ENCODE measurements around the gene DAZ2.
"Not testable (repeated sequence)": the region's sequence is repeated elsewhere in the genome, so short reads cannot be mapped to it uniquely, and the experiment has no call there.

DAZ2 gene

GRCh38 chrY:23219233-23219632 lies at the start of gene DAZ2:
Gene DAZ2 (plus strand): TSS chrY:23219533. CDS start chrY:23219741, 208 bp downstream.
- H3K9me2 ChIP-seq (replicated peaks; ENCODE audit: low read depth, low read length); H3K9me3 ChIP-seq (ENCODE audit: insufficient read depth, low read depth, low read length); H3K27me3 ChIP-seq (ENCODE audit: insufficient read depth, low read length, poor library complexity, severe bottlenecking); H3K4me1 ChIP-seq (ENCODE audit: insufficient read depth, low read length, poor library complexity, severe bottlenecking); H4K20me1 ChIP-seq (ENCODE audit: insufficient read depth, low read length, poor library complexity, severe bottlenecking); H3K9ac ChIP-seq (ENCODE audit: low read depth, low read length, poor library complexity, severe bottlenecking); H3K4me2 ChIP-seq (ENCODE audit: low read depth, low read length, poor library complexity, severe bottlenecking); H3K79me2 ChIP-seq (ENCODE audit: insufficient read depth, low read length); H3K36me3 ChIP-seq (ENCODE audit: insufficient read depth, low read length); H3K4me3 ChIP-seq (ENCODE audit: low read length, poor library complexity, severe bottlenecking); H3F3A ChIP-seq (ENCODE audit: low read depth); H2AFZ ChIP-seq (ENCODE audit: low read length): not testable (repeated sequence)

GRCh38 chrY:23198908-23199307 lies 20.4 kb upstream of the DAZ2 start, which contains the start of gene DAZ1:
Gene DAZ1 (minus strand): TSS chrY:23199008. CDS start chrY:23198800, 208 bp downstream.
- not testable (repeated sequence) for H3K79me2 ChIP-seq (ENCODE audit: insufficient read depth, low read length); H3K9me2 ChIP-seq (replicated peaks; ENCODE audit: low read depth, low read length); H2AFZ ChIP-seq (ENCODE audit: low read length); H3K9me3 ChIP-seq (ENCODE audit: insufficient read depth, low read depth, low read length); H3K4me3 ChIP-seq (ENCODE audit: low read length, poor library complexity, severe bottlenecking); H3K27me3 ChIP-seq (ENCODE audit: insufficient read depth, low read length, poor library complexity, severe bottlenecking); H3K36me3 ChIP-seq (ENCODE audit: insufficient read depth, low read length); H3K4me2 ChIP-seq (ENCODE audit: low read depth, low read length, poor library complexity, severe bottlenecking); H3K9ac ChIP-seq (ENCODE audit: low read depth, low read length, poor library complexity, severe bottlenecking); H3K4me1 ChIP-seq (ENCODE audit: insufficient read depth, low read length, poor library complexity, severe bottlenecking); H3F3A ChIP-seq (ENCODE audit: low read depth); H4K20me1 ChIP-seq (ENCODE audit: insufficient read depth, low read length, poor library complexity, severe bottlenecking)

- H3K9me3 ChIP-seq (ENCODE audit: insufficient read depth, low read depth, low read length); H3K9me2 ChIP-seq (replicated peaks; ENCODE audit: low read depth, low read length); H4K20me1 ChIP-seq (ENCODE audit: insufficient read depth, low read length, poor library complexity, severe bottlenecking); H3K79me2 ChIP-seq (ENCODE audit: insufficient read depth, low read length); H3K4me1 ChIP-seq (ENCODE audit: insufficient read depth, low read length, poor library complexity, severe bottlenecking); H3K27me3 ChIP-seq (ENCODE audit: insufficient read depth, low read length, poor library complexity, severe bottlenecking); H3K4me3 ChIP-seq (ENCODE audit: low read length, poor library complexity, severe bottlenecking); H3K9ac ChIP-seq (ENCODE audit: low read depth, low read length, poor library complexity, severe bottlenecking); H3K36me3 ChIP-seq (ENCODE audit: insufficient read depth, low read length); H2AFZ ChIP-seq (ENCODE audit: low read length); H3K4me2 ChIP-seq (ENCODE audit: low read depth, low read length, poor library complexity, severe bottlenecking); H3F3A ChIP-seq (ENCODE audit: low read depth): not testable (repeated sequence)
Measured at GRCh38 chrY:23207455-23207854, 11.9 kb upstream of the DAZ2 start.

GRCh38 chrY:23209802-23210495 lies 9.4 kb upstream of the DAZ2 start:
- H3K4me3 ChIP-seq (ENCODE audit: low read length, poor library complexity, severe bottlenecking); H3F3A ChIP-seq (ENCODE audit: low read depth); H3K9ac ChIP-seq (ENCODE audit: low read depth, low read length, poor library complexity, severe bottlenecking); H3K9me2 ChIP-seq (replicated peaks; ENCODE audit: low read depth, low read length); H3K36me3 ChIP-seq (ENCODE audit: insufficient read depth, low read length); H3K4me1 ChIP-seq (ENCODE audit: insufficient read depth, low read length, poor library complexity, severe bottlenecking); H3K9me3 ChIP-seq (ENCODE audit: insufficient read depth, low read depth, low read length); H3K4me2 ChIP-seq (ENCODE audit: low read depth, low read length, poor library complexity, severe bottlenecking); H3K27me3 ChIP-seq (ENCODE audit: insufficient read depth, low read length, poor library complexity, severe bottlenecking); H4K20me1 ChIP-seq (ENCODE audit: insufficient read depth, low read length, poor library complexity, severe bottlenecking); H2AFZ ChIP-seq (ENCODE audit: low read length); H3K79me2 ChIP-seq (ENCODE audit: insufficient read depth, low read length): not testable (repeated sequence)

GRCh38 chrY:23210681-23211080 lies 8.7 kb upstream of the DAZ2 start:
- H3K9me2 ChIP-seq (replicated peaks; ENCODE audit: low read depth, low read length); H3K36me3 ChIP-seq (ENCODE audit: insufficient read depth, low read length); H3K4me2 ChIP-seq (ENCODE audit: low read depth, low read length, poor library complexity, severe bottlenecking); H3K9me3 ChIP-seq (ENCODE audit: insufficient read depth, low read depth, low read length); H3F3A ChIP-seq (ENCODE audit: low read depth); H3K4me1 ChIP-seq (ENCODE audit: insufficient read depth, low read length, poor library complexity, severe bottlenecking); H3K9ac ChIP-seq (ENCODE audit: low read depth, low read length, poor library complexity, severe bottlenecking); H3K79me2 ChIP-seq (ENCODE audit: insufficient read depth, low read length); H2AFZ ChIP-seq (ENCODE audit: low read length); H3K4me3 ChIP-seq (ENCODE audit: low read length, poor library complexity, severe bottlenecking); H4K20me1 ChIP-seq (ENCODE audit: insufficient read depth, low read length, poor library complexity, severe bottlenecking); H3K27me3 ChIP-seq (ENCODE audit: insufficient read depth, low read length, poor library complexity, severe bottlenecking): not testable (repeated sequence)

Data from Loucy (cell line).